Transverse colon (tissue), 4 donors: ENCODE data around the gene SURF6. TPM values are rescaled to one million over a fixed set of nuclear protein-coding genes. Genes with fewer than 3 reads are reported as not detected.
"Not testable (repeated sequence)": the region's sequence is repeated elsewhere in the genome, so short reads cannot be mapped to it uniquely, and the experiment has no call there.

Source experiments
- DNase-seq: peaks from one replicate; pipeline ENCODE4 v3.0.0-alpha.2; 2019
- H3K27ac ChIP-seq, 4 donors: fragments of 200-600 bp; sonication (generic); 2 replicates each; pipeline ENCODE4 v1.5.1; 2016 to 2018; ENCODE audit warnings: inconsistent platforms in 4 of 4
- H3K27me3 ChIP-seq: fragments of 200-600 bp; sonication (generic); 2 replicates; pipeline ENCODE4 v1.5.1; 2017; ENCODE audit warnings: inconsistent platforms
- H3K36me3 ChIP-seq, 4 donors: fragments of 200-600 bp; sonication (generic); 2 replicates each; pipeline ENCODE4 v1.5.1; 2017 to 2019; ENCODE audit warnings: inconsistent platforms in 4 of 4
- H3K4me1 ChIP-seq, 4 donors: fragments of 200-600 bp; sonication (generic); 2 replicates each; pipeline ENCODE4 v1.5.1; 2017 to 2020; ENCODE audit warnings: inconsistent platforms in 4 of 4
- H3K4me3 ChIP-seq, 4 donors: fragments of 200-600 bp; sonication (generic); 1 replicate in 1 of 4; 2 replicates in 3 of 4; pipeline versions ENCODE4 v1.5.1 to v1.6.1; 2017 to 2019; ENCODE audit warnings: inconsistent platforms in 4 of 4
- H3K9me3 ChIP-seq, 2 donors: fragments of 200-600 bp; sonication (generic); 2 replicates each; pipeline ENCODE4 v1.5.1; 2017 to 2019; ENCODE audit warnings: inconsistent platforms in 2 of 2
- EP300 ChIP-seq: sonication (generic); formaldehyde crosslinking; IDR thresholded peaks from one replicate; pipeline ENCODE4 v1.6.1; 2017; ENCODE audit warnings: antibody characterized with exemption, low read depth
- POLR2A ChIP-seq: fragments of 450-650 bp; IDR thresholded peaks from one replicate; pipeline ENCODE4 v1.6.1; 2016; ENCODE audit warnings: antibody characterized with exemption, mild to moderate bottlenecking, moderate library complexity
- POLR2AphosphoS5 ChIP-seq, 3 donors: sonication (generic); formaldehyde crosslinking; IDR thresholded peaks; one replicate each; pipeline ENCODE4 v1.6.1; 2016; ENCODE audit warnings: antibody characterized with exemption in 3 of 3
- WGBS, 2 donors: methylation state at CpG; one replicate each; pipeline ENCODE4 v1.1.5; 2018; ENCODE audit warnings: low coverage in 1 of 2; 5-methylcytosine and 5-hydroxymethylcytosine counted together
- in situ Hi-C, 4 donors: fragments of 200-750 bp; cut with MboI; loops; one replicate each; pipeline versions ENCODE4 v1.15.0 to v1.15.1; 2017; ENCODE audit warnings: low sequenced_read_pairs in 3 of 4, low pct_ligation_motif_present in 1 of 4, low pct_unique_long_range_greater_than_20kb in 1 of 4
- intact Hi-C: fragments of 100-400 bp; cut with DNase I; formaldehyde crosslinking; loops from one replicate; pipeline ENCODE4 v1.15.1; 2023; ENCODE audit warnings: low total_unique reads
- total RNA-seq, 4 donors: library from RNA; depleted of rRNA; stranded (reverse); fragments of >200 nt; gene quantifications; one replicate each; pipeline ENCODE4 v1.1.0, GENCODE V29; 2016
- TF ChIP-seq, protein P1 (sequence below), 5 experiments: fragments of 200-600 bp in 3 of 5; fragments of 450-650 bp in 2 of 5; sonication (generic) in 3 of 5; IDR thresholded peaks; 1 replicate in 2 of 5; 2 replicates in 3 of 5; pipeline ENCODE4 v1.5.1; 2016 to 2017; ENCODE audit warnings: antibody characterized with exemption in 5 of 5, inconsistent platforms in 3 of 5, mild to moderate bottlenecking in 2 of 5, moderate library complexity in 1 of 5

The SURF6 gene
- total RNA-seq, 4 donors from 2014 or later: 18.1 to 61.3 (median 22.5) TPM

DNA sequence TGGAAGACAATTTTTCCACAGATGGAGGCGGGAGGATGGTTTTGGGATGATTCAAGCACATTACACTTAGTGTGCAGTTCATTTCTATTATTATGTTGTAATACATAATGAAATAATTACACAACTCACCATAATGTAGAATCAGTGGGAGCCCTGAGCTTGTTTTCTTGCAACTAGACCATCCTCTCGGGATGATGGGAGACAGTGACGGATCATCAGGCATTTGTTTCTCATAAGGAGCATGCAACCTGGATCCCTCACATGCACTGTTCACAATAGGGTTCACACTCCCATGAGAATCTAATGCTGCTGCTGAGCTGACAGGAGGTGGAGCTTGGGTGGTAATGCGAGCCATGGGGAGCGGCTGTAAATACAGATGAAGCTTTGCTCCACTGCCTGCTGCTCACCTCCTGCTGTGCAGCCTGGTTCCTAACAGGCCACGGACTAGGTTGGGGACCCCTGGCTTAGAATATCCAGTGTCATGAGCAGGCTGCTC lies 41.8 kb upstream of the SURF6 start:
- DNase-seq: no peak
- 78 to 88% methylated on average over 1 to 6 of the region's 6 CpGs for WGBS, 2 donors
- Histone ChIP-seq H3K9me3 (no peaks in the 10 kb centered on the region), H3K27me3 (no peaks in the 10 kb centered on the region), H3K36me3 (no peaks in the 10 kb centered on the region), H3K4me1 (peaks cover 10 to 27% (median 21%) of the 10 kb centered on the region in 4 donors), H3K27ac (no peak overlapping the region), H3K4me3 (no peak overlapping the region)
- intact Hi-C loops: no loop called here
- TF ChIP-seq POLR2AphosphoS5 (IDR thresholded peaks at IDR 0.05): no peak
- no peak for TF ChIP-seq EP300
- TF ChIP-seq, protein P1, sequence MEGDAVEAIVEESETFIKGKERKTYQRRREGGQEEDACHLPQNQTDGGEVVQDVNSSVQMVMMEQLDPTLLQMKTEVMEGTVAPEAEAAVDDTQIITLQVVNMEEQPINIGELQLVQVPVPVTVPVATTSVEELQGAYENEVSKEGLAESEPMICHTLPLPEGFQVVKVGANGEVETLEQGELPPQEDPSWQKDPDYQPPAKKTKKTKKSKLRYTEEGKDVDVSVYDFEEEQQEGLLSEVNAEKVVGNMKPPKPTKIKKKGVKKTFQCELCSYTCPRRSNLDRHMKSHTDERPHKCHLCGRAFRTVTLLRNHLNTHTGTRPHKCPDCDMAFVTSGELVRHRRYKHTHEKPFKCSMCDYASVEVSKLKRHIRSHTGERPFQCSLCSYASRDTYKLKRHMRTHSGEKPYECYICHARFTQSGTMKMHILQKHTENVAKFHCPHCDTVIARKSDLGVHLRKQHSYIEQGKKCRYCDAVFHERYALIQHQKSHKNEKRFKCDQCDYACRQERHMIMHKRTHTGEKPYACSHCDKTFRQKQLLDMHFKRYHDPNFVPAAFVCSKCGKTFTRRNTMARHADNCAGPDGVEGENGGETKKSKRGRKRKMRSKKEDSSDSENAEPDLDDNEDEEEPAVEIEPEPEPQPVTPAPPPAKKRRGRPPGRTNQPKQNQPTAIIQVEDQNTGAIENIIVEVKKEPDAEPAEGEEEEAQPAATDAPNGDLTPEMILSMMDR (IDR thresholded peaks at IDR 0.05): no peak
- TF ChIP-seq POLR2A: no peak
- in situ Hi-C loops: no loop called here

DNA sequence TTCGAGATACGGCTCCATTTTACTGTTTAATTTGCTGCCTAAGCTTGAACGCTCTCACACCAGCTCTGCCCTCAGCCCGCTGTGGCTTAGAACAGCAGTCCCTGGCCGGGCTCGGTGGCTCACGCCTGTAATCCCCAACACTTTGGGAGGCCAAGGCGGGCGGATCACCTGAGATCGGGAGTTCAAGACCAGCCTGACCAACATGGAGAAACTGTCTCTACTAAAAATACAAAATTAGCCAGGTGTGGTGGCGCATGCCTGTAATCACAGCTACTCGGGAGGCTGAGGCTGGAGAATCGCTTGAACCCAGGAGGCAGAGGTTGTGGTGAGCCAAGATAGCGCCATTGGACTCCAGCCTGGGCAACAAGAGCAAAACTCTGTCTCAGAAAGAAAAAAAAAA lies 41.3 kb upstream of the SURF6 start:
- H3K4me1 ChIP-seq: peaks cover 15 to 32% (median 26%) of the 10 kb centered on the region in 4 donors
- H3K9me3 ChIP-seq, intact Hi-C loops, H3K4me3 ChIP-seq, H3K27ac ChIP-seq, H3K27me3 ChIP-seq, H3K36me3 ChIP-seq, DNase-seq, in situ Hi-C loops: not testable (repeated sequence)
- WGBS, 2 donors: 88 to 93% methylated on average over 5 to 14 of the region's 14 CpGs

DNA sequence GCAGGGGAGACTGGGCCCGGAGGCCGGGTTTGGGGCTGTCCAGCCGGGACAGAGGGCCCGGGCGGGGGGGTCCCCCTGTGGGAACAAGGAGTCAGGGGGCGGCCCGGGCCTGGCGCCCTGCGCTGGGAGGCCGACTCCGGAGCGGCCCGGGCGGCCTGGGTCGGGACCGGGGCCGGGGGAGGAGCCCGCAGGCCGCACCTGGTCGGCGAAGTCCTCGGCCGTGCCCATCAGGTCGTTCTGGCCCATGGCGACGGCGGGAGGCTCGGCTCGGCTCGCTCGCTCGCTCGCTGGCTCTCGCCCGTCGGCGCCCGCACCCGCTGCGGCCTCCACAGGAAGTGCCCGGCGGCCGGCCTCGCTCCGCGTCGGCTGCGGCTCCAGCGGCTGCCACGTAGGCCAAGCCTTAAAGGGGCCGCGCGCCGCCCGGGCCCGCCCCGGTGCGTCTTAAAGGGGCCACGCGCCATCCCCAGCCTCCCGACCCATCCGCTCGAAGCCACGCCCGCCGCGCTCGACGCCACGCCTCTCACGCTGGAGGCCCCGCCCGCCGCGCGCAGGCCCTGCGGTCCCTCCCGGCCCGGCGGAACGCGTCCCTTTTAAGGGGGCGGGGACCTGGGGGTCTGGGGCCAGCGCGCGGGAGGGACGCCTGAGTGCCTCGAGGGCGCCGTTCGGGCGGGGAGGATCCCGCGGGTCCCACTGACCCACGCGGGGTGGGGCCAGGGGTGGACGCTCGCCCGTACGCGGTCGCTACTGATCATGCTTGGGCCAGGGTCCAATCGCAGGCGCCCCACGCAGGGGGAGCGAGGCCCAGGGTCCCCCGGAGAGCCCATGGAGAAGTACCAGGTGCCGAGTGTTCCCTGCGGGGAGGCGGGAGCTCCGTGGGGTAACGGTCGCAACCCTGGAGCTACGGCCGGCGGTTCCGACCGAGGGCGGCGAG lies 40.0 kb upstream of the SURF6 start, which contains the start of the genes STKLD1 and SURF4:
Gene STKLD1, plus strand, starts transcription at position 643 of the 931 bp plus-strand sequence. Its CDS starts 108 bp downstream, at position 751.
Gene SURF4, minus strand, starts transcription at position 337 of the 931 bp plus-strand sequence. Its CDS starts 91 bp downstream, at position 246.
- Histone ChIP-seq H3K36me3 (no peaks in the 10 kb centered on the region), H3K9me3 (no peaks in the 10 kb centered on the region), H3K27ac (peak within 1 kb of the TSS; percentile 97 to 100 (median 98)), H3K4me3 (peak within 1 kb of the TSS; percentile 66 to 100 (median 92)), H3K27me3 (no peaks in the 10 kb centered on the region), H3K4me1 (peaks cover 25 to 45% (median 38%) of the 10 kb centered on the region in 4 donors)
- TF ChIP-seq, protein P1 (IDR thresholded peaks at IDR 0.05): no peak
- TF ChIP-seq POLR2A (peak; percentile 52), EP300 (no peak), POLR2AphosphoS5 (IDR thresholded peaks at IDR 0.05) (peak; percentile 60 to 91 (median 90))
- peak; percentile 98 for DNase-seq
- WGBS, 2 donors: 0% methylated on average over 21 of the region's 120 CpGs; no CpG with 5 or more reads in 1 of the 2 donors
- in situ Hi-C loops (no loop called here), intact Hi-C loops (no loop called here)

DNA sequence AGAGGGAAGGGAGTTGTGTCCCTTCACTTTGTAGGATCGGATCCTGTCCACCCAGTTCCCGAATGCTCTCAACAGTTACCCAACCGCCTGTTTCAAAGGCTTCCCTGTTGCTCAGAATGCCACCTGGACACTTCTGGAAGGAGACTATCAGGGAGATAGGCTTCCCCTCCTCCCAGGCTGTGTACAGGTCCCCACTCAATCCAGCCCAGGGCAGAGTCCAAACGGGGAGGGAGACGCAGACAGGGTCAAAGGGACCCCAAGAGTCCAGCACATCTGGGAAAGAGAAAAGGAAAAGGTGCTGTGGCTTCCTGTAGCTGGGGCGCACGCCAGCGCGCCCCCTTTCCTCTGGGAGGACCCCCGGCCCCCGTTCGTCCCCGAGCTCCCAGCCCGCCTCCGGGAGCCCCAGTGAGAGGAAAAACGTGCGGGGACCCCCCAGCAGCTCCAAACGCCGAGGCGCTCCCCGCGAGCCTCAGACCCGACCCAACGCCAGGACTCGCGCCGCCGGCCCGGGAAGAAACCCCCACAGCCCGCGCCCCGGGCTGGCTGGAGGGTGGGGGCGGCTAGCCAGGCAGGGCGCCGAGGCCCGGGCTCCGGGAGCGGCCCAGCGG lies 39.2 kb upstream of the SURF6 start:
- 0% methylated on average over 21 of the region's 39 CpGs; no CpG with 5 or more reads in 1 of the 2 donors for WGBS, 2 donors
- Histone ChIP-seq H3K27ac (peak overlapping the region; percentile 97 to 100 (median 98)), H3K36me3 (no peaks in the 10 kb centered on the region), H3K4me1 (peaks cover 25 to 52% (median 44%) of the 10 kb centered on the region in 4 donors), H3K4me3 (peak overlapping the region; percentile 66 to 100 (median 92)), H3K27me3 (no peaks in the 10 kb centered on the region), H3K9me3 (no peaks in the 10 kb centered on the region)
- TF ChIP-seq POLR2AphosphoS5 (IDR thresholded peaks at IDR 0.05): peak in 2 of 3 donors; percentile 21 to 24
- TF ChIP-seq POLR2A: peak; percentile 30
- no peak for TF ChIP-seq EP300
- TF ChIP-seq, protein P1 (IDR thresholded peaks at IDR 0.05): no peak
- in situ Hi-C loops: no loop called here
- intact Hi-C loops: no loop called here
- peak; percentile 57 for DNase-seq
